AG08395 (cell line): ENCODE measurements around the gene SMTNL1.

Experiments used
- DNase-seq: peaks from one replicate; pipeline ENCODE4 v3.0.0; 2012; ENCODE audit warnings: mixed read lengths, low spot score

Gene SMTNL1

GRCh38 chr11:57544566-57544965, 7.2 kb downstream of the SMTNL1 start:
- no peak for DNase-seq

- DNase-seq: no peak
Measured at GRCh38 chr11:57545883-57546282, 8.5 kb downstream of the SMTNL1 start.

GRCh38 chr11:57546451-57546850, 9.1 kb downstream of the SMTNL1 start:
- DNase-seq: no peak

DNA sequence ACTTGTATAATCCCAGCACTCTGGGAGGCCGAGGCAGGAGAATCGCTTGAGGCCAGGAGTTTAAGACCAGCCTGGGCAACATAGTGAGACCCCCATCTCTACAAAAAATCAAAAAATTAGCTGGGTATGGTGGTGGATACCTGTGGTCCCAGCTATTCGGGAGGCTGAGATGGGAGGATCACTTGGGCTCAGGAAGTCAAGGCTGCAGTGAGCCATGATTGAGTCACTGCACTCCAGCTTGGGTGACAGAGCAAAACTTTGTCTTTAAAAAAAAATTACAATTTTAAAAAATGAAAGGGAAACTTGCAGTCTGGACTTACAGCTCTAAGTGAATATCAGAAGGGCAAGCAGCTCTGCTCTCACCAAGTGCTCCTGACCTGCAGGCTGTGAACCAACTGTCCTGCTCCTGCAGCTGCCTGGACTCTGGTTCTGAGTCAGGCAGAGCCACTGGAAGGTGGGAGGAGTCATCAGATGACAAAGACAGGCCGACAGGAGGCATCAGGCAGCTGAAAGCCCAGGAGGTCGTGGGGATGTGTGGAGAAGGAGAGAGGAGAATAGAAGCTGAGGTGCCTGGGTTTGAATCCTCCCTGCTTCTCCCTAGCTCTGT, 9.6 kb downstream of the SMTNL1 start:
- DNase-seq: peak; percentile 77

- DNase-seq: no peak
Measured at GRCh38 chr11:57547854-57548377, 10.5 kb downstream of the SMTNL1 start.

DNA sequence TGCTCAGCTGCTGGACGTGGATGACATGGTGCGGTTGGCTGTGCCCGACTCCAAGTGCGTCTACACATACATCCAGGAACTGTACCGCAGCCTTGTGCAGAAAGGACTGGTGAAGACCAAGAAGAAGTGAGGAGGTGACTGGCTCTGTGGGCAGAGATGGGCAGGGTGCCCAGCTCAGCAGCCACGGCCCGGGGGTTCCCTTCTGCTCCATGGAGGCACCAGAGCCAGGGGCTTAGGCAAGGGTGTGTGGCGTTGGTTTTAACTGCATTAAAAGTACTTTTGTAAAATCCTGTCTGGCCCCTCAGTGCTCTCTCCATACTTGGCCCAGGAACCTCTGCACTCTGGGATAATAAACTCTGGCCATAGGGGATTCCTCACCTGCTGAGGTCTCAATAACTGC, 12.6 kb downstream of the SMTNL1 start:
- no peak for DNase-seq

DNA sequence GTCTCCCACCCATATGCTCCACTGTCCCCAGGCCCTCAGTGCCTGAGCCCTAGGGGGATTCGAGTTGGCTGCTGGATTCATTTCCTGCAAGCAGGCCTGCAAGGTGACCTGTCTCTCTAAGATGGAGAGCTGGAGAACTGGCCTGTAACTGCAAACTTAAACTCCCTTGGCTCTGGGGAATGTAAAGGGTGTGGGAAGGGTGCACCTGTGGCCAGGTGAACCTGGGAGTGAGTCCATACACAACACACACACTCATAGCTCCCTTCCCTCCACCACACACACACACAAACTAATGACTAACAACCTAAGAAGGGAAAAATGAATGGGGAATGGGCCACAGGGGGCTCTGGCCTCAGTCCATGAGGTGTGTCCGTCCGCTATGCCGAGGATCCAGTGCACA, 14.5 kb downstream of the SMTNL1 start:
- DNase-seq: no peak

GRCh38 chr11:57552479-57552878, 15.1 kb downstream of the SMTNL1 start:
- DNase-seq: no peak

DNA sequence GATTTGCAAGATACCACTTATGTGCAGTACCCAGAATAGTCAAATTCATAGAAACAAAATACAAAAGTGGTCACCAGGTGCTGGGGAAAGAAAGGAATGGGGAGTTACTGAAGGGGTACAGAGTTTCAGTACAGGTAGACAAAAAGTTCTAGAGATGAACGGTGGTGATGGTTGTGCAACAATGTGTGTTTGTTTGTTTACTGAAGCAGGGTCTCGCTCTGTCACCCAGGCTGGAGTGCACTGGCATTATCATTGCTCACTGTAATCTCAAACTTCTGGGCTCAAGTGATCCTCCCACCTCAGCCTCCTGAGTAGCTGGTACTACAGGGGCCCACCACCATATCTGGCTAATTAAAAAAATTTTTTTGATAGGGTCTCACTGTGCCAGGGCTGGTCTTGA, 18.0 kb downstream of the SMTNL1 start:
- DNase-seq: no peak

- no peak for DNase-seq
Measured at GRCh38 chr11:57556041-57556440, 18.6 kb downstream of the SMTNL1 start.

DNA sequence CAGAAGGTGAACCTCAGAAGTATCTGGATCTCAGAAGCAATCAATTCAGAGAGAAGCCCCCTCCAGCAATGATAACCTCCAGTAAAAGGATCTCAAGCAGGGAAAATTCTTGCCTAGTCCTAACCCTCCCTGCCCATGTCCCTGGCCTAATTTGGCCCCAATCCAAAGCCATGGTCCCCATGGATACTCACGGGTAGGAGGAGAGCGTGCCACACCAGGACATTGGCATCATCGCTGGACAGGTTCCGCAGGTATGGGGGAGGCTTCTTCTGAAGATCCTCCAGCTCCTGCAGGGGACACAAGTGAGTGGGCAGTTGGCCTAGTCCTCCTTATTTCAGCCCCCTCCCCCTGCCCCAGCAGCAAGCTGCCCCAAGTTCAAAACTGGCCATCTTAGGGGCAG, 22.8 kb downstream of the SMTNL1 start:
- DNase-seq: no peak

GRCh38 chr11:57562596-57562995, 25.2 kb downstream of the SMTNL1 start:
- DNase-seq: no peak

- peak; percentile 51 for DNase-seq
Measured at GRCh38 chr11:57566005-57566904, 28.9 kb downstream of the SMTNL1 start.

- DNase-seq: no peak
Measured at GRCh38 chr11:57566905-57567514, 29.6 kb downstream of the SMTNL1 start.

DNA sequence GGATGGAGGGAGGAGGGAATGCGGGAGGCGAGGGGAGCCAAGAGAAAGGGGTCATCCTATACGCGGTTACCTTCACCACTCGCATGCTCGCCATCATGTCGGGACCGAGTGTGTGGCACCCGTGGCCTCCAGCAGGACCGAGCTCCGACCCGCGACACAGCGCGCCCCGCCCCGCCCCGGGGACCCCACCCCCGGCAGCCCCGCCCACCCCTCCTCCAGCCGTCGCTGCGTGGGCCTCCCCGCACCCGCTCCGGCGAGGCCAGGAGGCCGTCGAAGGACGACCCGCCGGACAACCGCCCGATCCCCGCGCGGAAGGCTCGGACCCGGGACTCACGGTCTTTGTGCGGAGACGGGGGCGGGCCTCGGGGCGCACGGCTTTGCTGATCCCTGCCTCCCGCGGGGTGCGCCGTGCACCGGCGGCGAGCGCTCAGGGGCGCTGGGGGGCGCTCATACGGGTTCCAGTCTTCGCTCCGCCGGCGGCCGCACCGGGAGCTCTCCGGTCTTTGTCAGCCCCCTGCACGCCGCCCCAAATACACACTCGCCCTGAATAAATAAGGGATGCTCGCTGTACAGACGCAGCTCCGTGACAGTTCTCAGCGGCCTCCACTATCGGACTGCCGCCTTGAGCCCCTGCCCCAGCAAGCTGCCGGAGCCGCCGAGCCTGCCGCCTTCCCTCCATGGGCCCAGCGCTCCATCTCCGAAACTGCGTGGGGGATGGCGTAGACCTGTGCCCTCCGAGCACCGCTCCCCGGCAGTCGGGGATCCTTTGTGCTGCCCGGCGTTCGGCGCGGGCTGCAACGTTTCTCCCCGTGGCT, 30.3 kb downstream of the SMTNL1 start, which contains the start of gene UBE2L6:
Gene UBE2L6, minus strand, starts transcription at position 158 of the 815 bp plus-strand sequence. Its CDS starts 61 bp downstream, at position 97.
- peak; percentile 87 for DNase-seq

DNA sequence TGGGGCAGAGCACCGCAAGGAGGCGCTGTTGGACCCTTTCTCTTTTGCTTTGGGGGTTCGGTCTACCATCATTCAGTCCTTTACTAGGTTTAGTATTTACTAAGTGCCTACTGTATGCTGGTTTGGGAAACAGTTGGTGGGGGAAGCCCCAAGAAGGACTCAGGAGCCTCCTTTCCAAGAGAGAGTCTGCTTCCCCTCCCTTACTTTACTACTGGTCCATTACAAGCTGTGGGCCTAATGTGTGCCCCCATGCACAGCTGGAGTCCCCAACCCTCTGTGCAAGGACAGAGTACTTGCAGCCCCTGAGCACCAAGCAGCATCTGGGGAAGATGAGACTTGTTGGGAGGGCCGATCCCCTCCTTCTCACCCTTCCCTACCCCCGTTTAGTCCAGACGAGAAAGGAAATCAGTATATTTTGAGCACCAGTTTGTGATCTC, 31.0 kb downstream of the SMTNL1 start:
- DNase-seq: no peak

DNA sequence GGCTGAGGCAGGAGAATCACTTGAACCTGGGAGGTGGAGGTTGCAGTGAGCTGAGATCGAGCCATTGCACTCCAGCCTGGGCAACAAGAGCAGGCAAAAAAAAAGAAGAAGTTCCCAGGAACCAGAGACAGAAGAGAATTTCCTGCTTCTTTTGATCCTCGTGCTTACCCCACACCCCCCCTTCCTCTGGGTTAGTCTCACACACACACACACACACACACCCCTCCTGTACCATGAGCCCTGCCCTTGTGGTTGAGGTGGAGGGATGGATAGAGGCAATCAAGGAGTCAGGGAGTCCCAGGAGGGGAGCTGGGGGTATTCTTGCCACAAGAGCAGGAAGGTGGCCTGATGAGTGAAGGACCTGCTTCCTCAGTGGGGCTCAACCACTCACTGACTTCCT, 34.2 kb downstream of the SMTNL1 start:
- DNase-seq: no peak

GRCh38 chr11:57574061-57574460, 36.7 kb downstream of the SMTNL1 start:
- DNase-seq: no peak

DNA sequence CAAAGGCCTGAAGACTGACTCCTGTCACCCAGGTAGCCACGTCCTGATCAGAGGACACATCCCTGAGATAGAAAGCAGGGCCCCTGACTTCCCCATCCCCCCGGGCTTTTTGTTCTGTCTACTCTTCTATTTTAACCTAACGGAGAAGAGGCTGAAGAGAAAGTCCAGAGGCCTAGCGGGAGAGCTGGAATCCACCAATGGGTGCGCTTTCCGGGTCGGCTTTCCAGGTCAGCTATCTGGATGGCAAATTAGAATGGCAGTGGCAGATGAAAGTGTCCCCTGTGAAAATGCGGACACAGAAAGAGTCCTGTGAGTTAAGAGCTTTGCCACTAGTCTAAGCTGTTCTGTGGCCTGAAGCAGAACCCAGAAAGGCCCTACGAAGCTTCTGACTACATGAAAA, 46.9 kb downstream of the SMTNL1 start:
- DNase-seq: no peak

- no peak for DNase-seq
Measured at GRCh38 chr11:57585301-57585700, 47.9 kb downstream of the SMTNL1 start.

DNA sequence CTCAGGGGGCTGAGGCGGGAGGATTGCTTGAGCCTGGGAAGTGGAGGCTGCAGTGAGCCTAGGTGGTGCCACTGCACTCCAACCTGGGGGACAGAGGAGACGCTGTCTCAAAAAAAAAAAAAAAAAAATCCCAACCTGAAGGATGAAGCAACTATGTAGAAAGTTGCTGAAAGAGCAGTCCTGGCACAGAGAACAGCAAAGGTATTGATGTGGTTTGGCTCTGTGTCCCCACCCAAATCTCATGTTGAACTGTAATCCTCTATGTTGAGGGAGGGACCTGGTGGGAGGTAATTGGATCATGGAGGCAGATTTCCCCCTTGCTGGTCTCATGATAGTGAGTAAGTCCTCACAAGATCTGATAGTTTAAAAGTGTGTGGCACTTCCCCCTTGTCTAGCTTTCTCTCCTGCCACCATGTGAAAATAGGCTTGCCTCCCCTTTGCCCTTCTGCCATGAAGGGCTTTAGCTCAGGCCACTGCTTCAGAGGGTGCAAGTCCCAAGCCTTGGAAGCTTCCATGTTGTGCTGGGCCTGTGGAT, 49.4 kb downstream of the SMTNL1 start:
- no peak for DNase-seq
